HS-5 (cell line): ENCODE data around the gene MCF2L2.
"Not testable (repeated sequence)": the region's sequence is repeated elsewhere in the genome, so short reads cannot be mapped to it uniquely, and the experiment has no call there.

Experiments
- DNase-seq: peaks from one replicate; pipeline ENCODE4 v3.0.0-alpha.2; 2012; ENCODE audit warnings: low read depth

The MCF2L2 gene

DNA sequence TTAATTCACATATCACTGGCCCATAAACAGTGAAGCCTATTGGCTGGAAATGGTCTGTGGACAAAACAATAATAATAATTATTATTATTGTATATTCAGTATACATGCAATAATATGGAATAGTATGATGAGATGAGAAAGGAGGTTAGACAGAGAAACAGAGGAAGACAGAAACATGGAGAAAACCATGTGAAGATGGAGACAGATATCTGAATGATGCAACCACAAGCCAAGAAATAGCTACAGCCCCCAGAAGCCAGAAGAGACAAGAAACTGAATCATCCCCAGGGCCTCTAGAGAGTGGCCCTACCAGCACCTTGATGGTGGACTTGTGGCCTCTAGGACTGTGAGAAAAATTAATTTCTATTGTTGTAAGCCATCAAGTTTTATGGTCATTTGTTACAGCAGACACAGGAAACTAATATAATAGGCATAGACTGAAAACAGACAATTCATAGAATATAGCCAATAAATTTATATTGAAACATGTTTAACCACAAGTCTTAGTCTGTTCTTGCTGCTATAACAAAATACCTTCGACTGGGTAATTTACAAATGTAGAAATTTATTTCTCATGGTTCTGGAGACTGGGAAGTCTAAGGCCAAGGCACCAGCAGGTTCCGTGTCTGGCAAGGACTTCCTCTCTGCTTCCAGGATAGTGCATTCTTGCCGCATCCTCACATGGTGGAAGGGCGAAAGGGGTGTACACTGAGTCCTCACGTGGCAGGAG, 31.6 kb downstream of the MCF2L2 start:
- no peak for DNase-seq

GRCh38 chr3:183394150-183394549, 34.3 kb downstream of the MCF2L2 start:
- no peak for DNase-seq

GRCh38 chr3:183393625-183394024, 34.8 kb downstream of the MCF2L2 start:
- no peak for DNase-seq

DNA sequence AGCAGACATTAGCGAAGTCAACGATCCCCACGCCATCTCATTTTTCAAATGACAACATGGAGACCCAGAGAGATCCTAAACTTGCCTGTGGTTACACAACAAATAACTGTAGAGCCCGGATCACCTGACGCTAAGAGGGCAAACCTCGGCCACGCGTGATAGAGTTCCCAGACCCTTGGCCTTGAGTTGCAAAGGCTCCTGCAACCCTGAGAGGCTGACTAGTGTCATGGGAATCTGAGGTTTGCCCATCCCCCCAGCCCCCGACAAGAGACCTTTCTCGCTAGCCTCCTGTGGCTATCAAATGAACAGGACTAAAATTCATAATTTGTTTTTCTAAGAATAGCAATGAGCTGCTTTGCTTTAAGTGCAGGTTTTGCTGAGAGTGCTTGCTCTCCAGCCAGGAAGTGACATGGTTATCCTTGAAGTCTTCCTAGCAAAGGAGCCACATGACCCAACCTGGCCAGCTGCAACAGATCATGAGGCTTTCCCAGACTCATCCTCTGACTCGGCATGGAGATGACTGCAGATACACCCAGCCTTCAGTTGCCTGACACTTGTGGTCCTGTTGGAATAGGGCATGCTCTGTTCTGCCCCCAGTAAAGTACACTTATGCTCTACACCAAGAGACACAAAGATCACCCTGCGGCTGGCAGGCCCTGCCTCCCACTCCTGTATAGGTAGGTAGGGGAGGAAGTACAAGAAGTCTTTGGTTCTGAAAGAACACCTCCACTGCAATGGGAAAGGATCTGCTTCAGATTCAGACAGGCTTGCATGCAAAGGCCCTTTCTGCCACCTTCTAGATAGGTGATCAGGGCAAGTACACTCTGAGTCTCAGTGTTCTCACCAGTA, 36.0 kb downstream of the MCF2L2 start:
- peak; percentile 16 for DNase-seq

DNA sequence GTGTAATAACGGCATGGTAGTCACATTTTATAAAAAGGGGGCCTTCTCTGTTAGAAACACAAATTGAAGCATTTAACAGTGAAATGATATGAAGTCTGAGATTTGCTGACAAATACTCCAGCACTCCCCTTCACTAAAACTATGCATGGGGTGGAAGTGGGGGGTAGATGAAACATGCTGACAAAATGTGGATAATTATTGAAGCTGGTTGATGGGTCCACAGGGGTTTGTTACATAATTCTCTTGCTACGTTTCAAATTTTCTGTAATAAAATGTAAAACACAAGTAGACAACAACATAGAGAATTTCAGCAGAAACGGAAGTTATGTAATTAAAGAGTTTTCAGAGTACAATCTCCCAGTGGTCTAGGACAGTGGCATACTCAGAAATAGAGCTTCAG, 37.0 kb downstream of the MCF2L2 start:
- no peak for DNase-seq

GRCh38 chr3:183390844-183391243, 37.6 kb downstream of the MCF2L2 start:
- no peak for DNase-seq

DNA sequence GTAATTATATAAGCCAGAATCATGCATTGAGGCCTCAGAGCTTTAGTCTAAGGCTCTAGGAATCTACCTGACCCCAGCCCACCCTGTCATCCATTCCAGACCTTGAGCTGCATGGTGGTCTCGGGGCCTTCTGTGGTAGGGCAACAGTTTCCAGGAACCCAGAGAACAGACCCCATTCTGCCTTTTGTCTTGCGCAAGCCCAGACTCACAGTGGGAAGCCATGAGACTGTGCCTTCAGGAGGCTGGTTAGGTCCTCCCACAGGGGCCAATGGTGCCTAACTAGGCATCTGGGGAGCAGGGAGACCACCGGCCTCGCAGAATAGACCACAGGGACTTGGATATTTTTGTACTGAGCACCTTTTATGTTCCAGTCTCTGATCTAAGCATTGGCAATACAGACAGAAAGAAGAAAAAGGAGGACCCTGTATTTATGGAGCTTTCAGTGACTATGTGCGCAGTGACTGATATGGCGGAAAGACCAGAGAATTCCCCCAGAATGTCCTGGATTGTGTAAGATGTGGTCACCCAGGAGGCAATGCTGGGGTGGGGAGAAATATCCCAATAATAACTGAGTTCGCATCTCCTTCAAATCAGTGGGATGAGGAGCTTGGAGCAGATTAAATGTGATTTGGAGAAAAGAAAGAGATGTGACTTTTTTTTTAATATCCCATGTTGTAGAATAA, 40.1 kb downstream of the MCF2L2 start:
- DNase-seq: no peak

DNA sequence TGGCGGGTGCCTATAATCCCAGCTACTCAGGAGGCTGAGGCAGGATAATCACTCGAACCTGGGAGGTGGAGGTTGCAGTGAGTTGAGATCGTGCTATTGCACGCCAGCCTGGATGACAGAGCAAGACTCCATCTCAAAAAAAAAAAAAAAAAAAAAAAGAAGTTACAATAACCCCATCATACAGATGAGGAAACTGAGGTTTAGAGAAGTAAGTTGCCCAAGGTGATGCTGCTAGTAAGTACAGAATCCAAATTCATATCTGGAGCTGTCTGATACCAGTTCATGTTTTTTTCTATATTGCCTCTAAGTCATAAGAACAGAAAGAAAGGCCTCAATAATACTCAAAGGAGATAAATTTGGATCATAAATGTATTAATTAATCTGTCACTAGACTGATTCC, 40.6 kb downstream of the MCF2L2 start:
- DNase-seq: no peak

DNA sequence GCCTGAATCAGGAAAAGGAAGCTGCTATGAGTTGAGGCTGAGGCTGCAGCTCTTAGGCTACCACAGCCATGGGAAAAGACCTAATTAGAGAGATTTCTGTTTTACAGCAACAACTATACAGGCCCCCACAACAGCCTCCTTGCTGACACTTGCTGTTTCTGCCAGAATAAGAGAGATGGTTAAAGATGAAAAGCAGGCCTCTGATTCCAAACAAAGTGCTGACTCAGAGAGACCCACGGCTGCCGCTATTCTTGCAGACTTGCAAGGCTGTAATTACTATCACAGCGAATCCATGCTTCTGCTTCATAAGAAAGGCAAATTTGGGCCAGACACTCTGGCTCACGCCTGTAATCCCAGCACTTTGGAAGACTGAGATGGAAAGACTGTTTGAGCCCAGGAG, 41.8 kb downstream of the MCF2L2 start:
- no peak for DNase-seq

DNA sequence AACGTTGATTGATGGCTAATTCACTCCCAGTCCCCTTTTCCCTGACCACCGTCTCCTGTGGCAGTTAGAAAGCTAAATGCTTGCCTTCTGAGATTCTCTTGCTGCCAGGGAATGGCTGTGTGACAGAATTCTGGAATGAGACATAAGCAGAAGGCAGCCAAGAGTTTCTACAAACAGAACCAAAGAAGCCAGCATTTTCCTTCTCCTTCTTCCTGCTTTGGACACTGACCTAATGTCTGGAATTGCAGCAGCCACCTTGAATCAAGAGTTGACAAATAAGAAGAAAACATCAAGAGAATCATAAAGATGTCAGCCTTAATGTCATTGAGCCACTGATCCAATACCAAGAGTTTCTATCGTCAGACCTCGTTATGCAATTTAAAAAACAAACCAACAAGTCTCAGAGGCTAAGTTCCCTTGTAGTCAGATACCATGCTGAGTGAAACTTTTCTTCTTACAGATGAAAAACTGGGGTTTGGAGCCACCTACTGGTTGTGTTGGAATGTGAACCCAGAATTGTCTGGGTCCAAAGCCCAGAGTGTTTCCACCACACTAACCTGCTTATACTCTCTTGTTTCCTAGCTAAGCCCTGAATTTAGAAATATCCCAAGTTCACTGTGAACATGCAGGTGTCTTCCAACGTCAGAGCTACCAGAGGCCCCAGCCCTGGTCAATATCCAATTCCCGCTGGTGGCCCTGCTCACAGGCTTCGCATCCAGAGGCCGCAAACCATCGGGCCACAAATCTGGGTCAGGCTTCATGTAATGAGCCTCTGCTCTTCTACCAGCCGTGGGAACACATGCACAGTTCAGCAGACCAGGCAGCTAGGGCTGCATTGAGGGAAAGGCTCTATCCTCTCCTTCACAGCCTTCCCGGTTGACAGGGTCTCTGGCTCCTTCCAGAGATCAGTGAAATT, 42.5 kb downstream of the MCF2L2 start:
- peak; percentile 40 for DNase-seq

DNA sequence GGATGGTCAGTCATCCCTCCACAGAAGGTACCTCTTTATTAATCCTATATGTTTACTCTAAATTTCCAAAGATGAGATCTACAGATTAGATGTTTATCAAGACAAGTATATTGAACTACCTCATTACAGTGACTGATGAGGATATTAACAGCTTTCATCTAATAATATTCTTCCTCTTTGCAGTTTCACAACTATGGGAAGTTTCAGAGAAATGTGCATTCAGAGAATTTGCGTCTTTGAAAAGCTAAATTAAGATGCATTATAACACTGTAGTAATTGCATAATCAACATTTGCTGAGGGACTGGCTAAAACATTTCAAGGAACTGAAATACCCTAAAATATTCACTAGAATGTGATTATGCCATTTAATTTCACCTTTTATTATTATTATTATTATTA, 46.7 kb downstream of the MCF2L2 start:
- no peak for DNase-seq

GRCh38 chr3:183381179-183381578, 47.2 kb downstream of the MCF2L2 start:
- peak; percentile 58 for DNase-seq

DNA sequence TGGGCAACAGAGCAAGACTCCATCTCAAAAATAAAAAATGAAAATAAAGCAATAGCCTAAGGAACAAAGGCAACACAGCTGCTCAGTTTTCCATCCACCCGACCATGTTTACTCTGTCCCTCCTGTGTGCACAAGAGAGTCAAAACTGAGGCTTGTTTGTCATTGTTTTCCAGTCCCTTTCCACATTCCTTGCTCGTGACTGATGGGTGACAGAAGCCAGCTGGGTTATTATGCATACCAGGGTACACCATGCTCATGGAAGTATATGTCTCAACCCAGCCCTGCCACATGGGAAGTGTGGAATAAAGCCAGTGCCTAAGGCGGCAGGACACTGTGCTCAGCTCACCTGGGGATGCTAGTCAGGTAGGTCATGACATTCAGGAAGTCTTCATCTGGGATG, 49.5 kb downstream of the MCF2L2 start:
- DNase-seq: no peak

- DNase-seq: no peak
Measured at GRCh38 chr3:183378545-183378944, 49.9 kb downstream of the MCF2L2 start.

DNA sequence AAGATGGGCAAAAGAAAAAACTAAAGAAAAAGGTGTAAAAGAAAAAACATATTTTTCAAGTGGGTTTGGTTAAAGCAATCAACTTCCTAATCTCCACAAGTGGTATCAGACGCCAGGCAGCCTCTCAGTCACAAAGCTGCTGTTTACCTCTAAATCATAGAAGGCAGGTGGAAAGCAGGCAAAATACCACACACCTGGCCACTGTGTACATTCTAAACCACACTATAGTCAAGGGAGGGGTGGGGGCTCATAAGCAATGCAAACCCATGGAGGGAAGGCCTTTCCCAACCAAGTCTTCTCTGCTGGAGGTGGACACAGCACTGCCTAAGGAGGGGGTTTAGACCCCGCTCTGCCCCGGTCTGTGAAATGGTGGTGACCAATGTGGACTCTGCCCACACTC, 50.4 kb downstream of the MCF2L2 start:
- DNase-seq: no peak

- no peak for DNase-seq
Measured at GRCh38 chr3:183377307-183377959, 51.0 kb downstream of the MCF2L2 start.

- DNase-seq: no peak
Measured at GRCh38 chr3:183375787-183376186, 52.6 kb downstream of the MCF2L2 start.

- DNase-seq: no peak
Measured at GRCh38 chr3:183375337-183375736, 53.1 kb downstream of the MCF2L2 start.

DNA sequence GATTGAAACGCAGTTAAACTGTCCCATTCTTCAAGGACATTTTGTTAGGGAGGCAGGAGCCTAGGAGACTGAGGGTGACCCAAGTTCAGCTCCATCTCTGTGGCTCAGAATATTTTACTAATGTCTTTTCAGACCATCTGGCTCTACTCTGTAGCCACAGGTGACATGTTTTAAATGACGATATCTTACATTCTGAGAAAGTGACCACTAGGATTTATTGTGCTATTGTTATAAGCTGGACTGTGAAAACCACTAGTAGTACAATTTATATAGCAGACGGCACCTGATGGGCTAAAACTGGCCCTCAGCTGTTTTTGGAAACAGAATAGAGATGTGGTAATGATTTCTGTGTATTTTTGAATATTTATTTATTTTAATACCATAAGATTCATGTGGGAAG, 55.5 kb downstream of the MCF2L2 start:
- no peak for DNase-seq

GRCh38 chr3:183371600-183371968, 56.8 kb downstream of the MCF2L2 start:
- DNase-seq: not testable (repeated sequence)

- DNase-seq: peak; percentile 8
Measured at GRCh38 chr3:183370391-183370790, 58.0 kb downstream of the MCF2L2 start.
